Liver (tissue), 9 donors: Measurements from ENCODE around the gene ESRRB. TPM values are rescaled to one million over a fixed set of nuclear protein-coding genes. Genes with fewer than 3 reads are reported as not detected.

Experiments used
- DNase-seq: peaks from one replicate; pipeline ENCODE4 v3.0.0-alpha.2; 2017; ENCODE audit warnings: low spot score
- H3K27ac ChIP-seq, 2 donors: one replicate each; pipeline ENCODE4 v1.7.0; 2013; ENCODE audit warnings: inconsistent platforms in 2 of 2, low read length in 2 of 2, control low read depth in 1 of 2, low read depth in 1 of 2, mild to moderate bottlenecking in 1 of 2
- H3K27me3 ChIP-seq, 4 donors: one replicate each; pipeline versions ENCODE4 v1.6.1 to v1.7.0; 2013; ENCODE audit warnings: low read length in 3 of 4, inconsistent platforms in 1 of 4, mild to moderate bottlenecking in 1 of 4, moderate library complexity in 1 of 4; ENCODE audit not compliant: control insufficient read depth in 4 of 4, insufficient read depth in 4 of 4
- H3K36me3 ChIP-seq, 4 donors: one replicate each; pipeline versions ENCODE4 v1.6.1 to v1.7.0; 2013; ENCODE audit warnings: low read length in 3 of 4, mild to moderate bottlenecking in 3 of 4, low read depth in 1 of 4, moderate library complexity in 1 of 4; ENCODE audit not compliant: control insufficient read depth in 4 of 4, insufficient read depth in 3 of 4
- H3K4me1 ChIP-seq, 4 donors: one replicate each; pipeline versions ENCODE4 v1.6.1 to v1.7.0; 2013; ENCODE audit warnings: low read length in 3 of 4, mild to moderate bottlenecking in 3 of 4, moderate library complexity in 1 of 4; ENCODE audit not compliant: control insufficient read depth in 4 of 4, insufficient read depth in 4 of 4
- H3K4me3 ChIP-seq, 3 donors: one replicate each; pipeline versions ENCODE4 v1.6.1 to v1.7.0; 2013; ENCODE audit warnings: low read length in 3 of 3, control low read depth in 1 of 3, low read depth in 1 of 3, mild to moderate bottlenecking in 1 of 3
- H3K9ac ChIP-seq, 2 donors: one replicate each; pipeline ENCODE4 v1.7.0; 2013; ENCODE audit warnings: low read length in 2 of 2, mild to moderate bottlenecking in 2 of 2, moderate library complexity in 2 of 2, control low read depth in 1 of 2, low read depth in 1 of 2
- H3K9me3 ChIP-seq, 4 donors: one replicate each; pipeline versions ENCODE4 v1.6.1 to v1.7.0; 2013; ENCODE audit warnings: low read length in 3 of 4; ENCODE audit not compliant: control insufficient read depth in 4 of 4
- ATF3 ChIP-seq: IDR thresholded peaks from 2 replicates; pipeline ENCODE4 v1.6.1; 2016; ENCODE audit warnings: antibody characterized with exemption
- CTCF ChIP-seq: fragments of 150-350 bp; IDR thresholded peaks from 2 replicates; pipeline ENCODE4 v1.5.1; 2017; ENCODE audit warnings: improper control_type of control experiment, low read depth, low read length; ENCODE audit not compliant: missing input control
- EGR1 ChIP-seq, 2 donors: IDR thresholded peaks; 2 replicates each; pipeline ENCODE4 v1.6.1; 2016 to 2018; ENCODE audit warnings: antibody characterized with exemption in 2 of 2, low read depth in 2 of 2
- FOXA1 ChIP-seq: IDR thresholded peaks from 2 replicates; pipeline ENCODE4 v1.6.1; 2016; ENCODE audit warnings: antibody characterized with exemption
- FOXA2 ChIP-seq: IDR thresholded peaks from 2 replicates; pipeline ENCODE4 v1.6.1; 2016; ENCODE audit warnings: antibody characterized with exemption
- GABPA ChIP-seq, 2 donors: IDR thresholded peaks in 1 of 2; conservative IDR thresholded peaks in 1 of 2; 2 replicates each; pipeline ENCODE4 v1.6.1; 2016; ENCODE audit warnings: antibody characterized with exemption in 2 of 2, mild to moderate bottlenecking in 1 of 2, moderate library complexity in 1 of 2
- HNF4A ChIP-seq, 2 donors: conservative IDR thresholded peaks; 2 replicates each; pipeline ENCODE4 v1.6.1; 2016; ENCODE audit warnings: antibody characterized with exemption in 2 of 2, mild to moderate bottlenecking in 2 of 2
- HNF4G ChIP-seq: IDR thresholded peaks from 2 replicates; pipeline ENCODE4 v1.6.1; 2016; ENCODE audit warnings: antibody characterized with exemption
- JUND ChIP-seq, 2 donors: IDR thresholded peaks; 2 replicates each; pipeline ENCODE4 v1.6.1; 2016; ENCODE audit warnings: antibody characterized with exemption in 2 of 2
- MAX ChIP-seq: IDR thresholded peaks from 2 replicates; pipeline ENCODE4 v1.6.1; 2016; ENCODE audit warnings: antibody characterized with exemption
- NR2F2 ChIP-seq: IDR thresholded peaks from 2 replicates; pipeline ENCODE4 v1.6.1; 2016; ENCODE audit warnings: antibody characterized with exemption
- RAD21 ChIP-seq, 2 donors: IDR thresholded peaks; 2 replicates each; pipeline ENCODE4 v1.6.1; 2016; ENCODE audit warnings: antibody characterized with exemption in 2 of 2, mild to moderate bottlenecking in 2 of 2
- REST ChIP-seq: IDR thresholded peaks from 2 replicates; pipeline ENCODE4 v1.6.1; 2016; ENCODE audit warnings: antibody characterized with exemption, mild to moderate bottlenecking
- RXRA ChIP-seq, 2 donors: IDR thresholded peaks; 2 replicates each; pipeline ENCODE4 v1.6.1; 2017 to 2018; ENCODE audit warnings: antibody characterized with exemption in 2 of 2, mild to moderate bottlenecking in 1 of 2
- SP1 ChIP-seq: IDR thresholded peaks from 2 replicates; pipeline ENCODE4 v1.6.1; 2018; ENCODE audit warnings: antibody characterized with exemption, mild to moderate bottlenecking
- TAF1 ChIP-seq: conservative IDR thresholded peaks from 2 replicates; pipeline ENCODE4 v1.6.1; 2016; ENCODE audit warnings: antibody characterized with exemption, mild to moderate bottlenecking
- YY1 ChIP-seq: IDR thresholded peaks from 2 replicates; pipeline ENCODE4 v1.6.1; 2016; ENCODE audit warnings: antibody characterized with exemption, mild to moderate bottlenecking
- ZBTB33 ChIP-seq: IDR thresholded peaks from 2 replicates; pipeline ENCODE4 v1.6.1; 2016; ENCODE audit warnings: antibody characterized with exemption
- WGBS: extraction: QIAGEN DNeasy Blood & Tissue Kit; methylation state at CpG from one replicate; pipeline ENCODE4 v1.1.7; 2013; 5-methylcytosine and 5-hydroxymethylcytosine counted together
- polyA plus RNA-seq, 2 donors: library from polyadenylated mRNA; stranded (reverse) in 1 of 2; unstranded in 1 of 2; fragments of 200-250 nt in 1 of 2; fragments of >200 nt in 1 of 2; fragmentation: Nextera tagmentation in 1 of 2; extraction: Ambion mirVana in 1 of 2; gene quantifications; one replicate each; pipeline versions ENCODE4 v1.2.1 to v1.2.3, GENCODE V29; 2013 to 2015
- total RNA-seq, 2 donors: library from RNA; depleted of rRNA; stranded (reverse); fragments of >200 nt; gene quantifications; one replicate each; pipeline ENCODE4 v1.2.3, GENCODE V29; 2014
- donor health status: healthy.
- donor health status: healthy.
- donor health status: healthy.
- donor health status: healthy.
- donor health status: healthy.

ESRRB gene
- total and polyA plus RNA-seq, 4 donors = 0.08 to 0.21 (median 0.11) TPM

- Histone ChIP-seq H3K4me1 (no peaks in the 10 kb centered on the region), H3K27me3 (no peaks in the 10 kb centered on the region), H3K36me3 (no peaks in the 10 kb centered on the region), H3K9ac (no peak overlapping the region), H3K27ac (no peak overlapping the region), H3K4me3 (no peak overlapping the region), H3K9me3 (no peaks in the 10 kb centered on the region)
- WGBS = 89% methylated on average over 9 of the region's 9 CpGs
- no peak for DNase-seq
- TF ChIP-seq MAX (no peak), TAF1 (no peak), YY1 (no peak), CTCF (no peak), RAD21 (IDR thresholded peaks at IDR 0.05) (no peak)
Measured at GRCh38 chr14:76434220-76434619, 58.3 kb downstream of the ESRRB start.

- Histone ChIP-seq H3K4me3 (no peak overlapping the region), H3K4me1 (no peaks in the 10 kb centered on the region), H3K27ac (no peak overlapping the region), H3K9ac (no peak overlapping the region), H3K27me3 (no peaks in the 10 kb centered on the region), H3K36me3 (no peaks in the 10 kb centered on the region), H3K9me3 (no peaks in the 10 kb centered on the region)
- WGBS = 96% methylated on average over 33 of the region's 33 CpGs
- TF ChIP-seq ATF3 (no peak), FOXA2 (no peak), YY1 (no peak), FOXA1 (no peak), GABPA (IDR thresholded peaks at IDR 0.05 in 1 of 2, conservative IDR thresholded peaks at IDR 0.05 in 1 of 2) (no peak), REST (no peak), SP1 (no peak), JUND (IDR thresholded peaks at IDR 0.05) (no peak), ZBTB33 (no peak), HNF4G (no peak), HNF4A (conservative IDR thresholded peaks at IDR 0.05) (no peak), MAX (no peak), EGR1 (IDR thresholded peaks at IDR 0.05; ENCODE audit: low read depth in 2 of 2) (no peak), RAD21 (IDR thresholded peaks at IDR 0.05) (no peak), RXRA (IDR thresholded peaks at IDR 0.05) (no peak), CTCF (no peak), TAF1 (no peak), NR2F2 (no peak)
- no peak for DNase-seq
Measured at GRCh38 chr14:76439237-76439775, 63.4 kb downstream of the ESRRB start.
